Testis (tissue), 3 donors: ENCODE data around the gene OGFOD1. TPM values are rescaled to one million over a fixed set of nuclear protein-coding genes. Genes with fewer than 3 reads are reported as not detected.

Source experiments
- DNase-seq: peaks from one replicate; pipeline ENCODE4 v3.0.0-alpha.2; 2019
- H3K27ac ChIP-seq, 2 donors: fragments of 200-600 bp; sonication (generic); one replicate each; pipeline ENCODE4 v1.5.1; 2019
- H3K27me3 ChIP-seq: fragments of 200-600 bp; sonication (generic); one replicate; pipeline ENCODE4 v1.5.1; 2019
- H3K36me3 ChIP-seq: fragments of 200-600 bp; sonication (generic); one replicate; pipeline ENCODE4 v1.5.1; 2017; ENCODE audit warnings: low read depth; ENCODE audit errors: missing control alignments
- H3K4me1 ChIP-seq: fragments of 200-600 bp; sonication (generic); one replicate; pipeline ENCODE4 v1.5.1; 2019
- H3K4me3 ChIP-seq, 2 donors: fragments of 200-600 bp; sonication (generic); one replicate each; pipeline ENCODE4 v1.5.1; 2017 to 2019
- H3K9me3 ChIP-seq: fragments of 200-600 bp; sonication (generic); one replicate; pipeline ENCODE4 v1.5.1; 2017
- CTCF ChIP-seq, 3 experiments: fragments of 450-650 bp in 2 of 3; fragments of 200-600 bp in 1 of 3; sonication (generic) in 1 of 3; IDR thresholded peaks; one replicate each; pipeline ENCODE4 v1.5.1; 2016 to 2019; ENCODE audit warnings: antibody characterized with exemption in 3 of 3, mild to moderate bottlenecking in 2 of 3, moderate library complexity in 1 of 3
- POLR2A ChIP-seq: fragments of 450-650 bp; IDR thresholded peaks from one replicate; pipeline ENCODE4 v1.6.1; 2017; ENCODE audit warnings: antibody characterized with exemption, mild to moderate bottlenecking, moderate library complexity
- WGBS, 2 donors: methylation state at CpG; one replicate each; pipeline ENCODE4 v1.1.5; 2018; 5-methylcytosine and 5-hydroxymethylcytosine counted together
- intact Hi-C: fragments of 100-400 bp; cut with DNase I; formaldehyde crosslinking; loops from one replicate; pipeline ENCODE4 v1.15.1; 2023; ENCODE audit warnings: low total_unique reads
- polyA plus RNA-seq: library from polyadenylated mRNA; stranded (reverse); fragments of 350-450 nt; fragmentation: Illumina TruSeq; extraction: RNeasy Lipid Tissue Mini Kit (QIAGEN cat#74804); gene quantifications from one replicate; pipeline ENCODE4 v1.2.3, GENCODE V29; 2014; ENCODE audit warnings: low read depth, low replicate concordance; ENCODE audit not compliant: insufficient read depth
- total RNA-seq, 2 donors: library from RNA; depleted of rRNA; stranded (reverse); fragments of >200 nt; gene quantifications; one replicate each; pipeline ENCODE4 v1.2.3, GENCODE V29; 2016

OGFOD1 gene
- total and polyA plus RNA-seq, 3 donors from 2014 or later: 26.7 to 38.2 (median 34.5) TPM

- intact Hi-C loops: no loop called here
- peak; percentile 57 for DNase-seq
- Histone ChIP-seq H3K36me3 (no peaks in the 10 kb centered on the region), H3K27ac (peak overlapping the region; percentile 86 to 95), H3K4me3 (peak overlapping the region; percentile 80 to 93), H3K9me3 (no peaks in the 10 kb centered on the region), H3K4me1 (peaks cover 20% of the 10 kb centered on the region), H3K27me3 (no peaks in the 10 kb centered on the region)
- WGBS, 2 donors: 0 to 1% methylated on average over 15 to 20 of the region's 79 CpGs
- TF ChIP-seq POLR2A: no peak
- no peak for TF ChIP-seq CTCF (IDR thresholded peaks at IDR 0.05)
Observed at GRCh38 chr16:56424791-56425438, 26.4 kb upstream of the OGFOD1 start.

- Histone ChIP-seq H3K4me3 (peak within 1 kb of the TSS; percentile 80 to 93), H3K27me3 (no peaks in the 10 kb centered on the region), H3K36me3 (no peaks in the 10 kb centered on the region), H3K4me1 (peaks cover 19% of the 10 kb centered on the region), H3K9me3 (no peaks in the 10 kb centered on the region), H3K27ac (peak within 1 kb of the TSS; percentile 86 to 95)
- peak; percentile 53 for DNase-seq
- TF ChIP-seq CTCF (IDR thresholded peaks at IDR 0.05): peak; percentile 30 to 62 (median 57)
- TF ChIP-seq POLR2A: no peak
- intact Hi-C loops: no loop called here
- 0% methylated on average over 4 of the region's 57 CpGs; no CpG with 5 or more reads in 1 of the 2 donors for WGBS, 2 donors
Observed at GRCh38 chr16:56425439-56425832, 25.9 kb upstream of the OGFOD1 start, which contains the start of gene AMFR. Gene AMFR, minus strand, starts transcription at chr16:56425545. Its CDS starts 218 bp downstream, at chr16:56425327.

DNA sequence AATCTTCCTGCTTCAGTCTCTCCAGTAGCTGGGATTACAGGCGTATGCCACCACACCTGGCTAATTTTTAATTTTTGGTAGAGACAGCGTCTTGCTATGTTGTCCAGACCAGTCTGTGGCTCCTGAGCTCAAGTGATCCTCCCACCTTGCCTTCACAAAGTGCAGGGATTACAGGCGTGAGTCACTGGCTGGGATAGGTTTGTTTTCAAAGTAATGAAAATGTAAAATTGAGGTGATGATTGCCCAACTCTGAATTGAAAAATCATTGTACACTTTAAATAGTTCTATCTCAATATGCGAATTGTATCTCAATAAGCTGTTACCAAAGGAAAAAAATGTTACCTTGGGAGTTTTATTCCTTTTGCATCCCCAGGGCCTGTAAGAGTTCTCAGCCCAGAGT is 24.8 kb upstream of the OGFOD1 start:
- Histone ChIP-seq H3K4me1 (peaks cover 19% of the 10 kb centered on the region), H3K4me3 (no peak overlapping the region), H3K27me3 (no peaks in the 10 kb centered on the region), H3K27ac (no peak overlapping the region), H3K9me3 (no peaks in the 10 kb centered on the region), H3K36me3 (no peaks in the 10 kb centered on the region)
- intact Hi-C loops: no loop called here
- no peak for DNase-seq
- TF ChIP-seq CTCF (IDR thresholded peaks at IDR 0.05) (no peak), POLR2A (no peak)
- WGBS, 2 donors: 66 to 79% methylated on average over 4 of the region's 4 CpGs

- no peaks in the 10 kb centered on the region for H3K9me3 ChIP-seq
- no peak for TF ChIP-seq POLR2A
- no peak for TF ChIP-seq CTCF (IDR thresholded peaks at IDR 0.05)
- no peak overlapping the region for H3K27ac ChIP-seq
- peaks cover 8% of the 10 kb centered on the region for H3K4me1 ChIP-seq
- no peaks in the 10 kb centered on the region for H3K36me3 ChIP-seq
- intact Hi-C loops: no loop called here
- WGBS, 2 donors: 74 to 83% methylated on average over 1 of the region's 1 CpG
- no peaks in the 10 kb centered on the region for H3K27me3 ChIP-seq
- no peak for DNase-seq
- H3K4me3 ChIP-seq: no peak overlapping the region
Observed at GRCh38 chr16:56428091-56428490, 23.3 kb upstream of the OGFOD1 start.

- TF ChIP-seq POLR2A: no peak
Observed at GRCh38 chr16:56436258-56436657, 15.1 kb upstream of the OGFOD1 start.

More at GRCh38 chr16:56436258-56436657, 15.1 kb upstream of the OGFOD1 start:
- no peaks in the 10 kb centered on the region for H3K9me3 ChIP-seq
- no peaks in the 10 kb centered on the region for H3K4me1 ChIP-seq
- H3K4me3 ChIP-seq: no peak overlapping the region
- no peaks in the 10 kb centered on the region for H3K36me3 ChIP-seq
- H3K27me3 ChIP-seq: no peaks in the 10 kb centered on the region
- no peak overlapping the region for H3K27ac ChIP-seq
- DNase-seq: no peak
- intact Hi-C loops: no loop called here
